HL-60 (cell line): ENCODE results near the gene ABCC11.

Experiments used
- DNase-seq, 2 experiments: peaks; one replicate each; pipeline ENCODE4 v3.0.0-alpha.2; 2010 to 2020; ENCODE audit warnings: low read depth in 1 of 2, low spot score in 1 of 2
- H3K27ac ChIP-seq: fragments of 250-450 bp; sonication (Bioruptor Pico); replicated peaks from 2 replicates; pipeline ENCODE4 v1.5.1; 2020; ENCODE audit warnings: mild to moderate bottlenecking, moderate library complexity
- H3K27me3 ChIP-seq: fragments of 250-450 bp; sonication (Bioruptor Pico); 2 replicates; pipeline ENCODE4 v1.5.1; 2021; ENCODE audit warnings: mild to moderate bottlenecking, moderate library complexity; ENCODE audit not compliant: insufficient read depth, poor library complexity, severe bottlenecking
- H3K4me3 ChIP-seq: replicated peaks from 2 replicates; pipeline ENCODE4 v1.5.1; 2011; ENCODE audit warnings: mild to moderate bottlenecking, control low read depth, low read length; ENCODE audit not compliant: insufficient read depth
- GABPA ChIP-seq: IDR thresholded peaks from 2 replicates; pipeline ENCODE4 v1.6.1; 2012; ENCODE audit warnings: low read depth
- POLR2AphosphoS5 ChIP-seq: IDR thresholded peaks from 2 replicates; pipeline ENCODE4 v1.6.1; 2012; ENCODE audit warnings: low read depth
- SPI1 ChIP-seq: IDR thresholded peaks from 2 replicates; pipeline ENCODE4 v1.6.1; 2012; ENCODE audit warnings: low read depth, mild to moderate bottlenecking, borderline replicate concordance
- TF ChIP-seq, protein P1 (sequence below): IDR thresholded peaks from one replicate; pipeline ENCODE4 v1.5.1; 2011; ENCODE audit warnings: low read length, control low read depth, inconsistent platforms; ENCODE audit not compliant: insufficient read depth
- TF ChIP-seq, protein P2 (sequence below): IDR thresholded peaks from 2 replicates; pipeline ENCODE4 v1.6.1; 2012; ENCODE audit warnings: low read depth; ENCODE audit not compliant: insufficient replicate concordance

The ABCC11 gene

DNA sequence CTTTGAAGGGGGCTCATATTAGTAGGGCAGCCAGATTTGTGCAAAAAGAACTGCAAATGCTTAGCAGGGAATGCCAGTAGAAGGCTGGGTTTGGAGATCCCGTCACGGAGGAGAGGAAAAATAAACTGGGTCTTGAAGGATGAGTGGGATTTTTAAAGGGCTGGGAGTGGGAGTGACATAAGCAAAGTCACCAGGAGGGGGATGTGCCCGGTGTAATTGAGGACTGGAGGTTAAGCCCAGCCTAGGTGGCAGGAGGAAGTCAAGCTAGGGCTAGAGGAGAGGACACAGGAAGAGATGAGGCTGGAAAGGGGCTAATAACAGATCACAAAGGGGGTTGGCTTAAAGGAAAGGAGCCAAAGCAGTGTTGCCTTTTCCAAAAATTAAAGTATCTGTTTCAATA lies 26.4 kb downstream of the ABCC11 start:
- no peak for DNase-seq
- TF ChIP-seq SPI1 (no peak), POLR2AphosphoS5 (no peak), GABPA (no peak)
- TF ChIP-seq, protein P1, sequence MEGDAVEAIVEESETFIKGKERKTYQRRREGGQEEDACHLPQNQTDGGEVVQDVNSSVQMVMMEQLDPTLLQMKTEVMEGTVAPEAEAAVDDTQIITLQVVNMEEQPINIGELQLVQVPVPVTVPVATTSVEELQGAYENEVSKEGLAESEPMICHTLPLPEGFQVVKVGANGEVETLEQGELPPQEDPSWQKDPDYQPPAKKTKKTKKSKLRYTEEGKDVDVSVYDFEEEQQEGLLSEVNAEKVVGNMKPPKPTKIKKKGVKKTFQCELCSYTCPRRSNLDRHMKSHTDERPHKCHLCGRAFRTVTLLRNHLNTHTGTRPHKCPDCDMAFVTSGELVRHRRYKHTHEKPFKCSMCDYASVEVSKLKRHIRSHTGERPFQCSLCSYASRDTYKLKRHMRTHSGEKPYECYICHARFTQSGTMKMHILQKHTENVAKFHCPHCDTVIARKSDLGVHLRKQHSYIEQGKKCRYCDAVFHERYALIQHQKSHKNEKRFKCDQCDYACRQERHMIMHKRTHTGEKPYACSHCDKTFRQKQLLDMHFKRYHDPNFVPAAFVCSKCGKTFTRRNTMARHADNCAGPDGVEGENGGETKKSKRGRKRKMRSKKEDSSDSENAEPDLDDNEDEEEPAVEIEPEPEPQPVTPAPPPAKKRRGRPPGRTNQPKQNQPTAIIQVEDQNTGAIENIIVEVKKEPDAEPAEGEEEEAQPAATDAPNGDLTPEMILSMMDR = no peak
- TF ChIP-seq, protein P2, sequence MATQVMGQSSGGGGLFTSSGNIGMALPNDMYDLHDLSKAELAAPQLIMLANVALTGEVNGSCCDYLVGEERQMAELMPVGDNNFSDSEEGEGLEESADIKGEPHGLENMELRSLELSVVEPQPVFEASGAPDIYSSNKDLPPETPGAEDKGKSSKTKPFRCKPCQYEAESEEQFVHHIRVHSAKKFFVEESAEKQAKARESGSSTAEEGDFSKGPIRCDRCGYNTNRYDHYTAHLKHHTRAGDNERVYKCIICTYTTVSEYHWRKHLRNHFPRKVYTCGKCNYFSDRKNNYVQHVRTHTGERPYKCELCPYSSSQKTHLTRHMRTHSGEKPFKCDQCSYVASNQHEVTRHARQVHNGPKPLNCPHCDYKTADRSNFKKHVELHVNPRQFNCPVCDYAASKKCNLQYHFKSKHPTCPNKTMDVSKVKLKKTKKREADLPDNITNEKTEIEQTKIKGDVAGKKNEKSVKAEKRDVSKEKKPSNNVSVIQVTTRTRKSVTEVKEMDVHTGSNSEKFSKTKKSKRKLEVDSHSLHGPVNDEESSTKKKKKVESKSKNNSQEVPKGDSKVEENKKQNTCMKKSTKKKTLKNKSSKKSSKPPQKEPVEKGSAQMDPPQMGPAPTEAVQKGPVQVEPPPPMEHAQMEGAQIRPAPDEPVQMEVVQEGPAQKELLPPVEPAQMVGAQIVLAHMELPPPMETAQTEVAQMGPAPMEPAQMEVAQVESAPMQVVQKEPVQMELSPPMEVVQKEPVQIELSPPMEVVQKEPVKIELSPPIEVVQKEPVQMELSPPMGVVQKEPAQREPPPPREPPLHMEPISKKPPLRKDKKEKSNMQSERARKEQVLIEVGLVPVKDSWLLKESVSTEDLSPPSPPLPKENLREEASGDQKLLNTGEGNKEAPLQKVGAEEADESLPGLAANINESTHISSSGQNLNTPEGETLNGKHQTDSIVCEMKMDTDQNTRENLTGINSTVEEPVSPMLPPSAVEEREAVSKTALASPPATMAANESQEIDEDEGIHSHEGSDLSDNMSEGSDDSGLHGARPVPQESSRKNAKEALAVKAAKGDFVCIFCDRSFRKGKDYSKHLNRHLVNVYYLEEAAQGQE = no peak
- H3K27me3 ChIP-seq = no peaks in the 10 kb centered on the region
- H3K27ac ChIP-seq = no peak overlapping the region
- H3K4me3 ChIP-seq = no peak overlapping the region

DNA sequence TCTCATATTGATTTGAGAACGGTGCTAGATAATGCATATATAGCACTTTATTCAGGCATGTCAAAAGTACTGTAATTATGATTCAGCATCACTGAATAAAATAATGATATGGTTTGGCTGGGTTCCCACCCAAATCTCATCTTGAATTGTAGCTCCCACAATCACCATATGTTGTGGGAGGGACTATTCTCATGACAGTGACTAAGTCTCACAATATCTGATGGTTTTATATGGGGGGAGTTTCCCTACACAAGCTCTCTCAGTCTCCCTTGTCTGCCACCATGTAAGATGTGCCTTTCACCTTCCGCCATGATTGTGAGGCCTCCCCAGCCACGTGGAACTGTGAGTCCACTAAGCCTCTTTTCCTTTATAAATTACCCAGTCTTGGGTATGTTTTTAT lies 28.9 kb downstream of the ABCC11 start:
- DNase-seq = no peak
- Histone ChIP-seq H3K27ac (no peak overlapping the region), H3K4me3 (no peak overlapping the region), H3K27me3 (no peaks in the 10 kb centered on the region)
- TF ChIP-seq, protein P1 = no peak
- TF ChIP-seq GABPA = no peak
- TF ChIP-seq SPI1 = no peak
- TF ChIP-seq, protein P2 = no peak
- no peak for TF ChIP-seq POLR2AphosphoS5

DNA sequence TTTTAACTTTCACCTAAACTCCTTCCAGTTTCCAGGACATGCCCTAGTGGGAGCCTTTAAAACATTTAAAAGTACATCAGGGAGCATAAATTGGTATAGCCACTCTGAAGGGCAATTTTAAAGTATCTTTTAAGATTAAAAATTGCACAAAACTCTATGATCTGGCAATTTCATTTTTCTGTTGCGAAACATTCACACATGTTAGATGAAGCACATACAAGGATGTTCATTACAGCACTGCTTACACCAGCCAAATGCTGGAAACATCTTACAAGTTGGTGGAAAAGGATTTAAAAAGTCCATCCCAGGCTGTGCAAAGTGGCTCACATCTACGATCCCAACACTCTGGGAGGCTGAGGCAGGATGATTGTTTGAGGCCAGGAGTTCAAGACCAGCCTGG lies 29.6 kb downstream of the ABCC11 start:
- H3K4me3 ChIP-seq = no peak overlapping the region
- no peak overlapping the region for H3K27ac ChIP-seq
- no peaks in the 10 kb centered on the region for H3K27me3 ChIP-seq
- peak in 1 of 2 experiments; percentile 12 for DNase-seq
- TF ChIP-seq SPI1 (no peak), GABPA (no peak), POLR2AphosphoS5 (no peak)
- TF ChIP-seq, protein P2 = no peak
- TF ChIP-seq, protein P1 = no peak
